ENCODE results near the gene GPR141.

The GPR141 gene

DNA sequence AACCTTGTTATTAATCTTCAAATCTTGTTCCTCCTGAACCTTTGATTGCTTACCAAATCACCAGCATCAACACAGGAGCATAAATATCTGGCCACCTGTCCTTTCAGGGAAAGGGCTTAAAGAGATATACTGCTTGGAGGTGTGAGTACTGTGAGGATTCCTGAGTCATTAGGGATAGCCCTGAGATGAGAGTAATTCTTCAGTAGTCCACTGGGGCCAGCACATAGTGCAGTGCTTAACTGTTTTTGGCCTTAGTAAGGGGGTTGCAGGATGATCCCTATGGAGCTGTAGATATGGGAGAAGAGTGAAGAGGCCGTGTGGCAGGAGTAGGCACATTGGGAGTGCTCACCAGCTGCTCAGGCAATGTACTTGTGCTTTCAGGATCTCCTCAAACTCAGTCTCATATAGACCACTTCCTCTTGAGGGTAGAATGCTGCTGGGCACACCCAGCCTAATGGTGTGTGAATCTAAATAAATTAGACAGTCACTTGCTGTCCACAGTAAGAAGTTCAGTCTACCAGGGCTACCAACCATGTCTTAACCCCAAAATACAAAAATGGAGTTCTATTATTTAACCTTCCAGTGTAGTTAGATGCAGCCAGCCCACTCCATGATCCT is 26.5 kb upstream of the GPR141 start:
- H3K9me3 ChIP-seq: no peaks in the 10 kb centered on the region
- H3K27me3 ChIP-seq: no peaks in the 10 kb centered on the region
- H3K4me3 ChIP-seq (ENCODE audit: low read depth, low read length): no peak overlapping the region
- no peaks in the 10 kb centered on the region for H3K36me3 ChIP-seq
- no peak for DNase-seq
- TF ChIP-seq, protein P1, sequence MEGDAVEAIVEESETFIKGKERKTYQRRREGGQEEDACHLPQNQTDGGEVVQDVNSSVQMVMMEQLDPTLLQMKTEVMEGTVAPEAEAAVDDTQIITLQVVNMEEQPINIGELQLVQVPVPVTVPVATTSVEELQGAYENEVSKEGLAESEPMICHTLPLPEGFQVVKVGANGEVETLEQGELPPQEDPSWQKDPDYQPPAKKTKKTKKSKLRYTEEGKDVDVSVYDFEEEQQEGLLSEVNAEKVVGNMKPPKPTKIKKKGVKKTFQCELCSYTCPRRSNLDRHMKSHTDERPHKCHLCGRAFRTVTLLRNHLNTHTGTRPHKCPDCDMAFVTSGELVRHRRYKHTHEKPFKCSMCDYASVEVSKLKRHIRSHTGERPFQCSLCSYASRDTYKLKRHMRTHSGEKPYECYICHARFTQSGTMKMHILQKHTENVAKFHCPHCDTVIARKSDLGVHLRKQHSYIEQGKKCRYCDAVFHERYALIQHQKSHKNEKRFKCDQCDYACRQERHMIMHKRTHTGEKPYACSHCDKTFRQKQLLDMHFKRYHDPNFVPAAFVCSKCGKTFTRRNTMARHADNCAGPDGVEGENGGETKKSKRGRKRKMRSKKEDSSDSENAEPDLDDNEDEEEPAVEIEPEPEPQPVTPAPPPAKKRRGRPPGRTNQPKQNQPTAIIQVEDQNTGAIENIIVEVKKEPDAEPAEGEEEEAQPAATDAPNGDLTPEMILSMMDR (IDR thresholded peaks at IDR 0.05; ENCODE audit: low read depth, low read length): no peak
- no peaks in the 10 kb centered on the region for H3K4me1 ChIP-seq

DNA sequence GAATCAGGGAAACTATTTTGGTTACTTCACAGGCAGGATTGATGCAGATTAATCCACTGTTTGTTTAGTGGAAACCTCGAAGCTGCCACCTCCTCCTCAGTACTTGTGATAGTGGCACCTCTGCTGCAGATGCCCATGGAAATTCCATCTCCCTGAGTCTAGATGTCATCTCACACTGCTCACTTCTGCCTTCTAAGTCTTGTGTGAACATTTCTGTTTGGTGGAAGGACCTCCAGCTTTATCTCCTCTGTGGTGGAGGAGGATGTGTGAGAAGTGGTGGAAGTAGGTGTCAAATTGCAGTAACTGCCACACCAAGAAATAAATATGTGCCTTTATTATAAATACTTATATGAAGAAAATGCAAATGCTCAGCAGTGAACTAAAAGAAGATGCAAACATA is 25.8 kb upstream of the GPR141 start:
- DNase-seq: no peak
- no peak overlapping the region for H3K4me3 ChIP-seq (ENCODE audit: low read depth, low read length)
- H3K9me3 ChIP-seq: no peaks in the 10 kb centered on the region
- H3K36me3 ChIP-seq: no peaks in the 10 kb centered on the region
- TF ChIP-seq, protein P1 (IDR thresholded peaks at IDR 0.05; ENCODE audit: low read depth, low read length): no peak
- H3K4me1 ChIP-seq: no peaks in the 10 kb centered on the region
- H3K27me3 ChIP-seq: no peaks in the 10 kb centered on the region

DNA sequence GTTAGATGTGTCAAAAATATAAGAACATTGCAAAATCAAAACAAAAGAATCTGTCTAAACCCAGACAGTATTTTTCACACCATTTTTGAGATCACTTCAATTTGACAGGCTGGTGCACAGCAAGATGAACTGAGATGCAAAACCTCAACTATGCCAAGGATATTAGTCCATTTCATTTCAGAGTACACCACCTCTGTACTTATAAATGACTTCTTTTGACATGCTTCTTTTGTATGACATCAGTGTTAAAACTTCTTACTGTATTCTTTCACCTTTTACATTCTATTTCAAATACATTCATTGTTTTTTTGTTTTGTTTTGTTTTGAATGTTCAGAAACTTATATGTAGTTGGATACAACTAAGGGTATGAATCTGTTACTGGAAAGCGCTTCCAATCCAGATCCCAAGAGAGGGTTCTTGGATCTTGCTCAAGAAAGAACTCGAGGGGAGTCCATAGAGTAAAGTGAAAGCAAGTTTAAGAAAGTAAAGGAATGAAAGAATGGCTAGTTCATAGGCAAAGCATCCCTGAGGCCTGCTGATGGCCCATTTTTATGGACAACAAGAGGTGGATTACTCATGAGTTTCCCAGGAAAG is 23.5 kb upstream of the GPR141 start:
- H3K27me3 ChIP-seq: no peaks in the 10 kb centered on the region
- H3K4me3 ChIP-seq (ENCODE audit: low read depth, low read length): no peak overlapping the region
- DNase-seq: no peak
- no peaks in the 10 kb centered on the region for H3K4me1 ChIP-seq
- H3K9me3 ChIP-seq: no peaks in the 10 kb centered on the region
- H3K36me3 ChIP-seq: no peaks in the 10 kb centered on the region
- TF ChIP-seq, protein P1 (IDR thresholded peaks at IDR 0.05; ENCODE audit: low read depth, low read length): no peak

DNA sequence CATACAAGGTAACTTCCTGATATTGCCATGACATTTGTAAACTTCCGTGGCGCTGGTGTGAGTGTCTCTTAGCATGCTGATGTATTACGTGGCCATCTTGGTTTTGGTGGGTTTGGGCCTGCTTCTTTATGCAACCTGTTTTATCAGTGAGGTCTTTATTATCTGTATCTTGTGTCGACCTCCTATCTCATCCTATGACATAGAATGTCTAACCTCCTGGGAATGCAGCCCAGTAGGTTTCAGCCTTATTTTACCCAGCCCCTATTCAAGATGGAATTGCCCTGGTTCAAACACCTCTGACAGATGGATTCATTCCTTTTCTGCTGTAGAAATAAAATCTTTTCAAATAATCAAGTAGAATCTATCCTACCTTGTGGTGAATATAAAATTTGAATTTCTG is 23.0 kb upstream of the GPR141 start:
- no peaks in the 10 kb centered on the region for H3K27me3 ChIP-seq
- H3K4me3 ChIP-seq (ENCODE audit: low read depth, low read length): no peak overlapping the region
- no peaks in the 10 kb centered on the region for H3K9me3 ChIP-seq
- DNase-seq: no peak
- TF ChIP-seq, protein P1 (IDR thresholded peaks at IDR 0.05; ENCODE audit: low read depth, low read length): no peak
- no peaks in the 10 kb centered on the region for H3K4me1 ChIP-seq
- H3K36me3 ChIP-seq: no peaks in the 10 kb centered on the region

DNA sequence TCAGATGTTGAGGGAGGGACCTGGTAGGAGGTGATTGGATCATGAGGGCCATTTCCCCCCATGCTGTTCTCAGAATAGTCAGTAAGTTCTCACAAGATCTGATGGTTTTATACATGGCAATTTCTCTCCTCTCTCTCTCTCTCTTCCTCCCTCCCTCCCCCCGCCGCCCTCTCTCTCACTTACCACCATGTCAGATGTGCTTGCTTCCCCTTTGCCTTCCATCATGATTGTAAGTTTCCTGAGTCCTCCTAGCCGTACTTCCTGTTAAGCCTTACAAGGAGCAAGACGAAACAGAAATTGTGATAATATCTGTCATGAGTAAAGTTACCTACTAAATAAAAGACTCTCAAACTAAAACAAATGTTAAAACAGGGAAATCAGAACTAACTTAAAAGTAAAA is 19.9 kb upstream of the GPR141 start:
- DNase-seq: no peak
- TF ChIP-seq, protein P1 (IDR thresholded peaks at IDR 0.05; ENCODE audit: low read depth, low read length): no peak
- Histone ChIP-seq H3K4me1 (no peaks in the 10 kb centered on the region), H3K9me3 (no peaks in the 10 kb centered on the region), H3K36me3 (no peaks in the 10 kb centered on the region), H3K4me3 (ENCODE audit: low read depth, low read length) (no peak overlapping the region), H3K27me3 (no peaks in the 10 kb centered on the region)

DNA sequence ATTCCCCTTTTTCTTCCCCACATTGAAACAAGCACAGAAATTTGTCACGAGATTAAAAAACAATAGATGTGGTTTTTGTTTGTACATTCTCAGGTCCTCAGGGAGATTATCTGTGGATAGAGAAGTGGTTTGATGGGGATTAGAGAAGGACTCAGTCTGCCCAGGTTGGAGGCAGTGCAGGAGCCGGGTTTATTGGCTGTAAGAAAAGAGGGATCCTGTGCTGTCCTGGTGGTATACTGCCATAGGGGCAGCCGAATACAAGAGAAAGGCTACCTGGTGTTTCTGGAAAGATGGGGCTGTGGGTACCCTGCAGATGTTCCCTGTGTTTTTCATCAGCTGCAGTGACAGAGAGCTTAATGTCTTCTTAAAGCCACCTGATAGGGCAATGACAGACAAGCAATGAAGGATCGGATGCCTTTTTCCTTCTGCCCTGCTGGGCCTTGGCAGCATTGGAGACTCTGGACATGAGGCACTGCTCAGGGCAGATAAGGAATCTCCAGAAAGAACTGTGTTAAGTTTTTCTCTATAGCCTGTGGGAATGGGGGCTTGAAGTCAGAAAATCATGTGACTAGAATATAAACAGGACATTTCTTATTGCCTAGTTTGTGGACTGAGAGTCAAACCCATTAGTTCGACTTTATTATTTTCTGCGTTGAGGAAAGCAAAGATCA is 18.1 kb upstream of the GPR141 start:
- Histone ChIP-seq H3K4me3 (ENCODE audit: low read depth, low read length) (no peak overlapping the region), H3K36me3 (no peaks in the 10 kb centered on the region), H3K27me3 (no peaks in the 10 kb centered on the region), H3K4me1 (no peaks in the 10 kb centered on the region), H3K9me3 (no peaks in the 10 kb centered on the region)
- TF ChIP-seq, protein P1 (IDR thresholded peaks at IDR 0.05; ENCODE audit: low read depth, low read length): no peak
- no peak for DNase-seq
